SK-N-SH treated with all-trans-retinoic acid at 6 μM for 48 hours (cell line): ENCODE measurements around the gene SLX4IP.

Experiments
- CREB5 ChIP-seq: fragments of 250-450 bp; sonication (Bioruptor Pico); IDR thresholded peaks from 2 replicates; pipeline ENCODE4 v1.5.1; 2020; ENCODE audit warnings: low read depth, mild to moderate bottlenecking, moderate library complexity
- ESRRG ChIP-seq: fragments of 250-450 bp; sonication (Bioruptor Pico); IDR thresholded peaks from 2 replicates; pipeline ENCODE4 v1.6.1; 2021; ENCODE audit warnings: mild to moderate bottlenecking
- PPARA ChIP-seq: fragments of 250-450 bp; sonication (Bioruptor Pico); IDR thresholded peaks from 2 replicates; pipeline ENCODE4 v1.5.0; 2020; ENCODE audit warnings: mild to moderate bottlenecking, borderline replicate concordance
- SNAI2 ChIP-seq: fragments of 250-450 bp; sonication (Bioruptor Pico); IDR thresholded peaks from 2 replicates; pipeline ENCODE4 v1.5.0; 2020; ENCODE audit warnings: mild to moderate bottlenecking, moderate library complexity
- TCF4 ChIP-seq: fragments of 250-450 bp; sonication (Bioruptor Pico); IDR thresholded peaks from 2 replicates; pipeline ENCODE4 v1.8.0; 2021; ENCODE audit warnings: mild to moderate bottlenecking, moderate library complexity, borderline replicate concordance
- ZFP3 ChIP-seq: fragments of 250-450 bp; sonication (Bioruptor Pico); IDR thresholded peaks from 2 replicates; pipeline ENCODE4 v1.5.0; 2020; ENCODE audit warnings: mild to moderate bottlenecking, moderate library complexity
- ZFP30 ChIP-seq: fragments of 450-650 bp; formaldehyde crosslinking; IDR thresholded peaks from 2 replicates; pipeline ENCODE4 v1.5.0; 2022; ENCODE audit warnings: mild to moderate bottlenecking, moderate library complexity
- ZNF565 ChIP-seq: fragments of 450-650 bp; formaldehyde crosslinking; conservative IDR thresholded peaks from 2 replicates; pipeline ENCODE4 v1.5.0; 2020; ENCODE audit warnings: low read depth, mild to moderate bottlenecking, moderate library complexity
- TF ChIP-seq, protein P1 (sequence below): fragments of 250-450 bp; sonication (Bioruptor Pico); IDR thresholded peaks from 2 replicates; pipeline ENCODE4 v1.8.0; 2020; ENCODE audit warnings: mild to moderate bottlenecking, moderate library complexity, borderline replicate concordance

DNA sequence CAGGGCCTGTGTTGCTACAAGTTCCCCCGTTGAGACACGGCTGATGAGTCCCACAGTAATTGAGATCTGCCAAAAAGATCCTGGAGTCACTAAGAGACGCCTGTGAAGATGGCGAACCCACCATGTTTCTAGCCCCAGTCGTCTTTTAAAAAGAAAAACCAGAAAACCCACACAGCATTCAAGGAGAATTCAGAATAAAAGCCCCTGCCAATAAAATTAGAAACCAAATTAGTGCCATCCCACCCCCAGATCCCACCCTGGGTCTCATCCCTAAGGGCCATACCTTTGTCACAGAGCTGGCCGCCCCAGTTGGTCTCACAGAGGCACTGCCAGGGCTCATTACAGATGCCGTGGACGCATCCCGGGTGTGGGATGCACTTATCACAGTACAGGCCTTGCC, 217.1 kb downstream of the SLX4IP start:
- TF ChIP-seq ZNF565 (CRISPR knock-in tag) (no peak), CREB5 (CRISPR knock-in tag) (no peak), ZFP30 (CRISPR knock-in tag) (no peak), SNAI2 (no peak), PPARA (no peak), ZFP3 (CRISPR knock-in tag) (no peak), ESRRG (no peak), TCF4 (CRISPR knock-in tag) (no peak)
- TF ChIP-seq, protein P1, sequence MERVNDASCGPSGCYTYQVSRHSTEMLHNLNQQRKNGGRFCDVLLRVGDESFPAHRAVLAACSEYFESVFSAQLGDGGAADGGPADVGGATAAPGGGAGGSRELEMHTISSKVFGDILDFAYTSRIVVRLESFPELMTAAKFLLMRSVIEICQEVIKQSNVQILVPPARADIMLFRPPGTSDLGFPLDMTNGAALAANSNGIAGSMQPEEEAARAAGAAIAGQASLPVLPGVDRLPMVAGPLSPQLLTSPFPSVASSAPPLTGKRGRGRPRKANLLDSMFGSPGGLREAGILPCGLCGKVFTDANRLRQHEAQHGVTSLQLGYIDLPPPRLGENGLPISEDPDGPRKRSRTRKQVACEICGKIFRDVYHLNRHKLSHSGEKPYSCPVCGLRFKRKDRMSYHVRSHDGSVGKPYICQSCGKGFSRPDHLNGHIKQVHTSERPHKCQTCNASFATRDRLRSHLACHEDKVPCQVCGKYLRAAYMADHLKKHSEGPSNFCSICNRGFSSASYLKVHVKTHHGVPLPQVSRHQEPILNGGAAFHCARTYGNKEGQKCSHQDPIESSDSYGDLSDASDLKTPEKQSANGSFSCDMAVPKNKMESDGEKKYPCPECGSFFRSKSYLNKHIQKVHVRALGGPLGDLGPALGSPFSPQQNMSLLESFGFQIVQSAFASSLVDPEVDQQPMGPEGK (CRISPR knock-in tag), result no peak
